ENCODE measurements around the gene LHFPL3. TPM values are rescaled to one million over a fixed set of nuclear protein-coding genes. Genes with fewer than 3 reads are reported as not detected.

Gene LHFPL3
- total RNA-seq, 1 experiment from 2014 or later, result not detected

DNA sequence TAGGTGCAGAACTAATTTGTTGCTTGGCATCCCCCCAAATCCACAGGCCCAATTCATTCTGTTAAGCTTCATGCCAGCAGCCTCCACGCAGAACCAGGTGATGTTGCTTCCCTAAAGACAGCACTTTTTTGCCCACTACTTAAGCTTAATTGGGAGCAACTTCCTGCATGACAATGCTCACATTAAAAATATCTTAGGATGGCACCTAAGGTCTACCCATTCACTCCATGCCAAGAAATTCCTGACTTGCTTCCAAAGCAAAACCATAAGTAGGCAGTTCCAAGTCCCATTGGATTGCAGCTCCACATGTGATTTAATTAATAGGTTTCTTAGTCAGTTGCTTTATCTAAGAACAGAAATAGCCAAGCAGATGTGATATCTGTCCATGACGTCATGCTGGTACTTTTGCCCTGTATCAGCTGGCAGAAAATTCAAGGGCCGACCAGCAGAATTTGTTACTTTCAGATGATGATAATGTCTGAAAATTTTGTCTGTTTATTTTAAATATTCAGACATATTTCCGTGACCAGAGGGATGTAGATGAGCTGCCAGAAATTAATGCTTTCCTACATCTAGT lies 325.5 kb downstream of the LHFPL3 start:
- TF ChIP-seq YY1 (IDR thresholded peaks at IDR 0.05; ENCODE audit: extremely low read depth, insufficient replicate concordance, low read depth, low read length), result no peak
- TF ChIP-seq POLR2A (IDR thresholded peaks at IDR 0.05; ENCODE audit: borderline replicate concordance, extremely low read depth, insufficient read depth, insufficient read length), result no peak
- TF ChIP-seq FOSL1 (IDR thresholded peaks at IDR 0.05; ENCODE audit: low read depth), result no peak
- TF ChIP-seq, protein P1, sequence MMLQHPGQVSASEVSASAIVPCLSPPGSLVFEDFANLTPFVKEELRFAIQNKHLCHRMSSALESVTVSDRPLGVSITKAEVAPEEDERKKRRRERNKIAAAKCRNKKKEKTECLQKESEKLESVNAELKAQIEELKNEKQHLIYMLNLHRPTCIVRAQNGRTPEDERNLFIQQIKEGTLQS (IDR thresholded peaks at IDR 0.05), result no peak
- TF ChIP-seq RAD21 (IDR thresholded peaks at IDR 0.05; ENCODE audit: low read depth), result no peak
- TF ChIP-seq ELF1 (IDR thresholded peaks at IDR 0.05; ENCODE audit: borderline replicate concordance, low read depth), result no peak
- TF ChIP-seq, protein P2, sequence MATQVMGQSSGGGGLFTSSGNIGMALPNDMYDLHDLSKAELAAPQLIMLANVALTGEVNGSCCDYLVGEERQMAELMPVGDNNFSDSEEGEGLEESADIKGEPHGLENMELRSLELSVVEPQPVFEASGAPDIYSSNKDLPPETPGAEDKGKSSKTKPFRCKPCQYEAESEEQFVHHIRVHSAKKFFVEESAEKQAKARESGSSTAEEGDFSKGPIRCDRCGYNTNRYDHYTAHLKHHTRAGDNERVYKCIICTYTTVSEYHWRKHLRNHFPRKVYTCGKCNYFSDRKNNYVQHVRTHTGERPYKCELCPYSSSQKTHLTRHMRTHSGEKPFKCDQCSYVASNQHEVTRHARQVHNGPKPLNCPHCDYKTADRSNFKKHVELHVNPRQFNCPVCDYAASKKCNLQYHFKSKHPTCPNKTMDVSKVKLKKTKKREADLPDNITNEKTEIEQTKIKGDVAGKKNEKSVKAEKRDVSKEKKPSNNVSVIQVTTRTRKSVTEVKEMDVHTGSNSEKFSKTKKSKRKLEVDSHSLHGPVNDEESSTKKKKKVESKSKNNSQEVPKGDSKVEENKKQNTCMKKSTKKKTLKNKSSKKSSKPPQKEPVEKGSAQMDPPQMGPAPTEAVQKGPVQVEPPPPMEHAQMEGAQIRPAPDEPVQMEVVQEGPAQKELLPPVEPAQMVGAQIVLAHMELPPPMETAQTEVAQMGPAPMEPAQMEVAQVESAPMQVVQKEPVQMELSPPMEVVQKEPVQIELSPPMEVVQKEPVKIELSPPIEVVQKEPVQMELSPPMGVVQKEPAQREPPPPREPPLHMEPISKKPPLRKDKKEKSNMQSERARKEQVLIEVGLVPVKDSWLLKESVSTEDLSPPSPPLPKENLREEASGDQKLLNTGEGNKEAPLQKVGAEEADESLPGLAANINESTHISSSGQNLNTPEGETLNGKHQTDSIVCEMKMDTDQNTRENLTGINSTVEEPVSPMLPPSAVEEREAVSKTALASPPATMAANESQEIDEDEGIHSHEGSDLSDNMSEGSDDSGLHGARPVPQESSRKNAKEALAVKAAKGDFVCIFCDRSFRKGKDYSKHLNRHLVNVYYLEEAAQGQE (IDR thresholded peaks at IDR 0.05; ENCODE audit: low read depth), result no peak
- no peak for TF ChIP-seq TCF7L2 (IDR thresholded peaks at IDR 0.05; ENCODE audit: borderline replicate concordance, extremely low read depth, insufficient read depth, insufficient read length)
- TF ChIP-seq, protein P3, sequence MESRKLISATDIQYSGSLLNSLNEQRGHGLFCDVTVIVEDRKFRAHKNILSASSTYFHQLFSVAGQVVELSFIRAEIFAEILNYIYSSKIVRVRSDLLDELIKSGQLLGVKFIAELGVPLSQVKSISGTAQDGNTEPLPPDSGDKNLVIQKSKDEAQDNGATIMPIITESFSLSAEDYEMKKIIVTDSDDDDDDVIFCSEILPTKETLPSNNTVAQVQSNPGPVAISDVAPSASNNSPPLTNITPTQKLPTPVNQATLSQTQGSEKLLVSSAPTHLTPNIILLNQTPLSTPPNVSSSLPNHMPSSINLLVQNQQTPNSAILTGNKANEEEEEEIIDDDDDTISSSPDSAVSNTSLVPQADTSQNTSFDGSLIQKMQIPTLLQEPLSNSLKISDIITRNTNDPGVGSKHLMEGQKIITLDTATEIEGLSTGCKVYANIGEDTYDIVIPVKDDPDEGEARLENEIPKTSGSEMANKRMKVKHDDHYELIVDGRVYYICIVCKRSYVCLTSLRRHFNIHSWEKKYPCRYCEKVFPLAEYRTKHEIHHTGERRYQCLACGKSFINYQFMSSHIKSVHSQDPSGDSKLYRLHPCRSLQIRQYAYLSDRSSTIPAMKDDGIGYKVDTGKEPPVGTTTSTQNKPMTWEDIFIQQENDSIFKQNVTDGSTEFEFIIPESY (IDR thresholded peaks at IDR 0.05; ENCODE audit: extremely low read depth, insufficient replicate concordance, low read length), result no peak
- TF ChIP-seq JUND (IDR thresholded peaks at IDR 0.05), result no peak
- TF ChIP-seq CEBPB (IDR thresholded peaks at IDR 0.05; ENCODE audit: low read depth), result no peak
- no peak for TF ChIP-seq CBX3 (IDR thresholded peaks at IDR 0.05; ENCODE audit: low read depth)
- no peak for TF ChIP-seq EZH2phosphoT487 (IDR thresholded peaks at IDR 0.05; ENCODE audit: borderline replicate concordance)
- TF ChIP-seq CTCF (IDR thresholded peaks at IDR 0.05 in 2 of 3, conservative IDR thresholded peaks at IDR 0.05 in 1 of 3; ENCODE audit: borderline replicate concordance in 1 of 3, insufficient read depth in 1 of 3, low read depth in 2 of 3, low read length in 2 of 3), result no peak
- no peak for TF ChIP-seq EGR1 (IDR thresholded peaks at IDR 0.05; ENCODE audit: low read depth)
- no peak for TF ChIP-seq SIN3A (IDR thresholded peaks at IDR 0.05; ENCODE audit: low read depth)
- TF ChIP-seq ZFX (IDR thresholded peaks at IDR 0.05), result no peak
- TF ChIP-seq SRF (IDR thresholded peaks at IDR 0.05; ENCODE audit: low read depth), result no peak
- ChIA-PET CTCF (no interaction called here), POLR2A (no interaction called here), RAD21 (ENCODE audit: low non-redundant PET in 1 of 2, low total read pairs in 2 of 2, uncharacterized antibody in 2 of 2, unreplicated experiment in 2 of 2) (no interaction called here)
- no peak for ATAC-seq
- intact Hi-C loops (cut with micrococcal nuclease), result no loop called here
- H3K27me3 ChIP-seq (ENCODE audit: insufficient read depth, low read length), result peaks cover 31% of the 10 kb centered on the region; the same call in 1 of the 2 replicates
- no peak overlapping the region for H3K4me2 ChIP-seq (ENCODE audit: low read length)
- no peak overlapping the region for H3K9ac ChIP-seq (ENCODE audit: low read length)
- H2AFZ ChIP-seq (ENCODE audit: low read depth, low read length, poor library complexity, severe bottlenecking), result no peak overlapping the region
- H3K4me3 ChIP-seq (replicated peaks in 1 of 2; ENCODE audit: low read depth in 1 of 2, low read length in 2 of 2), result no peak overlapping the region
- H3K9me2 ChIP-seq (ENCODE audit: insufficient read depth), result no peaks in the 10 kb centered on the region
- no peaks in the 10 kb centered on the region for H3K4me1 ChIP-seq (ENCODE audit: control insufficient read depth in 1 of 2, insufficient read depth in 2 of 2, low read length in 2 of 2)
- H3K79me2 ChIP-seq (ENCODE audit: insufficient read depth, low read length), result no peaks in the 10 kb centered on the region
- no peak overlapping the region for H3K27ac ChIP-seq (ENCODE audit: low read depth, low read length)
- no TSS peak for BruUV-seq (replicated peaks)
- no peak for DNase-seq (ENCODE audit: low read depth, low spot score)
- H4K20me1 ChIP-seq (ENCODE audit: insufficient read depth), result no peaks in the 10 kb centered on the region
- H3K36me3 ChIP-seq (ENCODE audit: control insufficient read depth in 1 of 2, insufficient read depth in 2 of 2, low read length in 2 of 2), result no peaks in the 10 kb centered on the region
- H3K9me3 ChIP-seq (ENCODE audit: control insufficient read depth in 1 of 2, insufficient read depth in 1 of 2, low read depth in 1 of 2, low read length in 2 of 2), result no peaks in the 10 kb centered on the region
